CD14-positive monocyte (primary cell): ENCODE results near the gene PRM1. TPM values are rescaled to one million over a fixed set of nuclear protein-coding genes. Genes with fewer than 3 reads are reported as not detected.

Experiments
- DNase-seq, 3 donors: peaks; one replicate each; pipeline ENCODE4 v3.0.0-alpha.2; 2011 to 2022
- H2AFZ ChIP-seq: 2 replicates; pipeline ENCODE4 v1.6.0; 2012; ENCODE audit warnings: mild to moderate bottlenecking, low read depth, low read length, inconsistent platforms; ENCODE audit not compliant: insufficient read depth, poor library complexity, severe bottlenecking
- H3K27ac ChIP-seq, 2 donors: 1 replicate in 1 of 2; 2 replicates in 1 of 2; pipeline ENCODE4 v1.5.1; 2012 to 2013; ENCODE audit warnings: low read length in 2 of 2, control low read depth in 1 of 2, inconsistent platforms in 1 of 2, low read depth in 1 of 2, mild to moderate bottlenecking in 1 of 2
- H3K27me3 ChIP-seq, 2 donors: one replicate each; pipeline versions ENCODE4 v1.6.0 to v1.6.1; 2011 to 2013; ENCODE audit warnings: low read length in 2 of 2; ENCODE audit not compliant: control insufficient read depth in 2 of 2, insufficient read depth in 2 of 2
- H3K36me3 ChIP-seq, 2 donors: replicated peaks in 1 of 2; 1 replicate in 1 of 2; 2 replicates in 1 of 2; pipeline versions ENCODE4 v1.5.1 to v1.6.1; 2012 to 2013; ENCODE audit warnings: low read length in 2 of 2, control low read depth in 1 of 2, inconsistent platforms in 1 of 2, mild to moderate bottlenecking in 1 of 2; ENCODE audit not compliant: insufficient read depth in 2 of 2, control insufficient read depth in 1 of 2
- H3K4me1 ChIP-seq, 2 donors: 1 replicate in 1 of 2; 2 replicates in 1 of 2; pipeline versions ENCODE4 v1.5.1 to v1.6.1; 2012 to 2013; ENCODE audit warnings: low read length in 2 of 2, control low read depth in 1 of 2, inconsistent platforms in 1 of 2, mild to moderate bottlenecking in 1 of 2, moderate library complexity in 1 of 2; ENCODE audit not compliant: insufficient read depth in 2 of 2, control insufficient read depth in 1 of 2
- H3K4me2 ChIP-seq: replicated peaks from 2 replicates; pipeline ENCODE3; 2012; ENCODE audit warnings: low read length, moderate library complexity, mild to moderate bottlenecking; ENCODE audit not compliant: poor library complexity, severe bottlenecking; ENCODE audit errors: extremely low read depth
- H3K4me3 ChIP-seq, 3 experiments: fragments of 200-600 bp in 1 of 3; sonication (generic) in 1 of 3; replicated peaks in 1 of 3; 1 replicate in 2 of 3; 2 replicates in 1 of 3; pipeline ENCODE4 v1.5.1; 2011 to 2013; ENCODE audit warnings: low read length in 3 of 3, mild to moderate bottlenecking in 3 of 3, control low read depth in 2 of 3, low read depth in 2 of 3, inconsistent platforms in 1 of 3, moderate library complexity in 1 of 3
- H3K79me2 ChIP-seq: 2 replicates; pipeline ENCODE4 v1.6.0; 2012; ENCODE audit warnings: mild to moderate bottlenecking, control low read depth, inconsistent platforms, low read length, moderate library complexity; ENCODE audit not compliant: insufficient read depth
- H3K9ac ChIP-seq: 2 replicates; pipeline ENCODE4 v1.6.0; 2017; ENCODE audit warnings: low read length, mild to moderate bottlenecking; ENCODE audit not compliant: insufficient read depth, poor library complexity, severe bottlenecking
- H3K9me3 ChIP-seq, 2 donors: replicated peaks in 1 of 2; 1 replicate in 1 of 2; 2 replicates in 1 of 2; pipeline versions ENCODE4 v1.5.1 to v1.6.1; 2012 to 2013; ENCODE audit warnings: low read length in 2 of 2, control low read depth in 1 of 2; ENCODE audit not compliant: control insufficient read depth in 1 of 2, insufficient read depth in 1 of 2
- H4K20me1 ChIP-seq: 2 replicates; pipeline ENCODE4 v1.6.0; 2012; ENCODE audit warnings: mild to moderate bottlenecking, low read length, control low read depth, moderate library complexity; ENCODE audit not compliant: insufficient read depth
- H3K27ac Mint-ChIP-seq, 7 donors: one replicate each; pipeline ENCODE4 v1.8.0; 2020; ENCODE audit warnings: mild to moderate bottlenecking in 7 of 7, mixed read lengths in 7 of 7, moderate library complexity in 6 of 7, inconsistent platforms in 2 of 7
- H3K27me3 Mint-ChIP-seq, 3 donors: one replicate each; pipeline ENCODE4 v1.8.0; 2021 to 2022; ENCODE audit warnings: low read depth in 3 of 3, mild to moderate bottlenecking in 3 of 3, mixed read lengths in 3 of 3, moderate library complexity in 3 of 3, inconsistent platforms in 1 of 3
- H3K36me3 Mint-ChIP-seq, 2 donors: one replicate each; pipeline ENCODE4 v1.8.0; 2020; ENCODE audit warnings: mixed read lengths in 2 of 2, inconsistent platforms in 1 of 2, mild to moderate bottlenecking in 1 of 2
- H3K4me1 Mint-ChIP-seq: one replicate; pipeline ENCODE4 v1.8.0; 2020; ENCODE audit warnings: mild to moderate bottlenecking, mixed read lengths
- H3K4me3 Mint-ChIP-seq, 2 donors: one replicate each; pipeline ENCODE4 v1.8.0; 2020; ENCODE audit warnings: mild to moderate bottlenecking in 2 of 2, mixed read lengths in 2 of 2, moderate library complexity in 1 of 2
- H3K9me3 Mint-ChIP-seq, 7 donors: one replicate each; pipeline ENCODE4 v1.8.0; 2020 to 2022; ENCODE audit warnings: mixed read lengths in 7 of 7, mild to moderate bottlenecking in 6 of 7, moderate library complexity in 6 of 7, inconsistent platforms in 2 of 7
- CTCF ChIP-seq: fragments of 200-600 bp; IDR thresholded peaks from one replicate; pipeline ENCODE4 v1.8.0; 2022; ENCODE audit warnings: antibody characterized with exemption, mild to moderate bottlenecking
- WGBS: methylation state at CpG from one replicate; pipeline ENCODE4 v1.1.5; 2013; ENCODE audit warnings: missing lambda C conversion rate; ENCODE audit not compliant: insufficient coverage; 5-methylcytosine and 5-hydroxymethylcytosine counted together
- intact Hi-C, 2 donors: fragments of 100-400 bp; cut with micrococcal nuclease; formaldehyde crosslinking; loops; one replicate each; pipeline versions ENCODE4 v1.15.0 to v1.15.1; 2023
- polyA plus RNA-seq, 3 donors: library from polyadenylated mRNA; depleted of rRNA in 1 of 3; unstranded in 2 of 3; stranded (reverse) in 1 of 3; fragments of 300-500 nt in 2 of 3; fragments of >200 nt in 1 of 3; fragmentation: Illumina TruSeq in 2 of 3; gene quantifications; 1 replicate in 2 of 3; 2 replicates in 1 of 3; pipeline ENCODE4 v1.2.3, GENCODE V29; 2012 to 2021

The PRM1 gene
- polyA plus RNA-seq, 3 donors: not detected

GRCh38 chr16:11248133-11248532, 33.0 kb downstream of the PRM1 start:
- peaks cover 14 to 30% (median 23%) of the 10 kb centered on the region in 3 donors for H3K27me3 Mint-ChIP-seq
- H3K9ac ChIP-seq: no peak overlapping the region
- WGBS: 94% methylated on average over 7 of the region's 8 CpGs
- TF ChIP-seq CTCF: no peak
- H3K27ac ChIP-seq: no peak overlapping the region
- H2AFZ ChIP-seq: no peak overlapping the region
- H3K36me3 Mint-ChIP-seq: peaks cover 2 to 5% of the 10 kb centered on the region in 2 donors
- no peaks in the 10 kb centered on the region for H3K36me3 ChIP-seq
- DNase-seq: no peak
- no peak overlapping the region for H3K4me3 Mint-ChIP-seq
- peaks cover 0 to 5% of the 10 kb centered on the region in 2 donors for H3K4me1 ChIP-seq
- H3K4me1 Mint-ChIP-seq: peaks cover 6% of the 10 kb centered on the region
- no peaks in the 10 kb centered on the region for H3K79me2 ChIP-seq
- no peak overlapping the region for H3K27ac Mint-ChIP-seq
- H3K27me3 ChIP-seq: no peaks in the 10 kb centered on the region
- no peak overlapping the region for H3K4me3 ChIP-seq
- H3K4me2 ChIP-seq: no peak overlapping the region
- intact Hi-C loops: no loop called here
- H3K9me3 Mint-ChIP-seq: peaks cover 0 to 4% (median 0%) of the 10 kb centered on the region in 7 donors
- H4K20me1 ChIP-seq: no peaks in the 10 kb centered on the region
- H3K9me3 ChIP-seq: no peaks in the 10 kb centered on the region

GRCh38 chr16:11245988-11246387, 35.1 kb downstream of the PRM1 start:
- Mint-ChIP-seq H3K4me1 (no peaks in the 10 kb centered on the region), H3K36me3 (no peaks in the 10 kb centered on the region), H3K9me3 (peaks cover 0 to 4% (median 0%) of the 10 kb centered on the region in 7 donors), H3K27ac (no peak overlapping the region), H3K27me3 (peaks cover 7 to 14% (median 10%) of the 10 kb centered on the region in 3 donors), H3K4me3 (no peak overlapping the region)
- Histone ChIP-seq H3K9me3 (no peaks in the 10 kb centered on the region), H4K20me1 (no peaks in the 10 kb centered on the region), H3K9ac (no peak overlapping the region), H3K79me2 (no peaks in the 10 kb centered on the region), H3K27ac (no peak overlapping the region), H3K27me3 (no peaks in the 10 kb centered on the region), H3K4me2 (no peak overlapping the region), H2AFZ (no peak overlapping the region), H3K4me1 (no peaks in the 10 kb centered on the region), H3K36me3 (no peaks in the 10 kb centered on the region), H3K4me3 (no peak overlapping the region)
- TF ChIP-seq CTCF: no peak
- no peak for DNase-seq
- intact Hi-C loops: no loop called here
